HCT116 (cell line): ENCODE data around the gene TIPRL. TPM values are rescaled to one million over a fixed set of nuclear protein-coding genes. Genes with fewer than 3 reads are reported as not detected.
A peak's percentile ranks its signal among the peaks of the same experiment; 100 is the strongest.

Source experiments
- ATAC-seq: fragments of 200-7000 bp; cut with Tn5 transposase; 2 replicates; pipeline ENCODE4 v1.9.1; 2020; ENCODE audit warnings: mild to moderate bottlenecking, moderate library complexity
- BruUV-seq: library from RNA; stranded (reverse); fragments of 400-500 nt; replicated peaks from 2 replicates; lab custom pipeline; 2021; lab: Mats Ljungman, UMichigan
- CTCF ChIA-PET: fragments of 300-600 bp; sonication (Branson Sonifier 250); formaldehyde crosslinking; loops from one replicate; lab custom pipeline; 2021; ENCODE audit warnings: antibody characterized with exemption; lab: Charles Lee
- POLR2A ChIA-PET: fragments of 300-600, 350-600 bp; sonication (Branson Sonifier 250); formaldehyde crosslinking; loops from one replicate; lab custom pipeline; 2021; ENCODE audit warnings: antibody characterized with exemption; lab: Charles Lee
- RAD21 ChIA-PET, 2 experiments: fragments of 300-600 bp; sonication (Branson Sonifier 250); formaldehyde crosslinking; loops; one replicate each; lab custom pipeline; 2023; ENCODE audit warnings: low total read pairs in 2 of 2; ENCODE audit not compliant: uncharacterized antibody in 2 of 2, unreplicated experiment in 2 of 2, low non-redundant PET in 1 of 2; lab: Charles Lee
- DNase-seq: peaks from one replicate; pipeline ENCODE4 v3.0.0-alpha.2; 2010; ENCODE audit warnings: low read depth, low spot score
- H2AFZ ChIP-seq: fragments of 200-600 bp; shearing (Covaris generic), sonication (generic); 2 replicates; pipeline ENCODE4 v1.6.1; 2017; ENCODE audit warnings: low read depth, mixed run types, mixed read lengths, antibody characterized with exemption, low read length; ENCODE audit not compliant: poor library complexity, severe bottlenecking
- H3K27ac ChIP-seq: 2 replicates; pipeline ENCODE4 v1.5.1; 2012; ENCODE audit warnings: low read depth, low read length
- H3K27me3 ChIP-seq: fragments of 200-600 bp; sonication (generic); 2 replicates; pipeline ENCODE4 v1.6.1; 2016; ENCODE audit warnings: mixed run types, low read length, mixed read lengths; ENCODE audit not compliant: insufficient read depth
- H3K36me3 ChIP-seq, 2 experiments: fragments of 200-500 bp in 1 of 2; fragments of 200-600 bp in 1 of 2; sonication (Bioruptor generic) in 1 of 2; sonication (generic) in 1 of 2; 2 replicates each; pipeline versions ENCODE4 v1.5.1 to v1.6.1; 2014 to 2016; ENCODE audit warnings: low read length in 2 of 2, inconsistent platforms in 1 of 2, mixed read lengths in 1 of 2, mixed run types in 1 of 2; ENCODE audit not compliant: insufficient read depth in 2 of 2, control insufficient read depth in 1 of 2
- H3K4me1 ChIP-seq, 2 experiments: fragments of 200-600 bp in 1 of 2; sonication (generic) in 1 of 2; 2 replicates each; pipeline versions ENCODE4 v1.5.1 to v1.6.1; 2012 to 2017; ENCODE audit warnings: low read length in 2 of 2, inconsistent platforms in 1 of 2, mild to moderate bottlenecking in 1 of 2, mixed read lengths in 1 of 2, mixed run types in 1 of 2, moderate library complexity in 1 of 2; ENCODE audit not compliant: insufficient read depth in 2 of 2, control insufficient read depth in 1 of 2
- H3K4me2 ChIP-seq: fragments of 200-600 bp; sonication (generic); 2 replicates; pipeline ENCODE4 v1.6.1; 2017; ENCODE audit warnings: mixed run types, low read length, mixed read lengths
- H3K4me3 ChIP-seq, 2 experiments: fragments of 200-600 bp in 1 of 2; sonication (generic) in 1 of 2; replicated peaks in 1 of 2; 2 replicates each; pipeline ENCODE4 v1.5.1; 2011 to 2016; ENCODE audit warnings: low read length in 2 of 2, control low read depth in 1 of 2, low read depth in 1 of 2, mild to moderate bottlenecking in 1 of 2, mixed read lengths in 1 of 2, mixed run types in 1 of 2
- H3K79me2 ChIP-seq: fragments of 200-600 bp; sonication (generic); 2 replicates; pipeline ENCODE4 v1.6.1; 2017; ENCODE audit warnings: mild to moderate bottlenecking, mixed run types, low read length, moderate library complexity, mixed read lengths; ENCODE audit not compliant: insufficient read depth
- H3K9ac ChIP-seq: fragments of 200-600 bp; sonication (generic); 2 replicates; pipeline ENCODE4 v1.6.1; 2016; ENCODE audit warnings: low read length, mixed read lengths
- H3K9me2 ChIP-seq: fragments of 200-600 bp; sonication (generic), shearing (Covaris generic); 2 replicates; pipeline ENCODE4 v1.6.1; 2017; ENCODE audit warnings: mixed run types, mild to moderate bottlenecking, moderate library complexity; ENCODE audit not compliant: insufficient read depth
- H3K9me3 ChIP-seq, 2 experiments: fragments of 200-500 bp in 1 of 2; fragments of 200-600 bp in 1 of 2; sonication (Bioruptor generic) in 1 of 2; sonication (generic) in 1 of 2; 2 replicates each; pipeline ENCODE4 v1.6.1; 2014 to 2017; ENCODE audit warnings: low read length in 2 of 2, mixed read lengths in 2 of 2, inconsistent platforms in 1 of 2, low read depth in 1 of 2, mild to moderate bottlenecking in 1 of 2, mixed run types in 1 of 2, moderate library complexity in 1 of 2; ENCODE audit not compliant: control insufficient read depth in 1 of 2, insufficient read depth in 1 of 2
- H4K20me1 ChIP-seq: fragments of 200-600 bp; sonication (generic), shearing (Covaris generic); 2 replicates; pipeline ENCODE4 v1.6.1; 2017; ENCODE audit warnings: mixed run types, mild to moderate bottlenecking, moderate library complexity; ENCODE audit not compliant: insufficient read depth
- CBX3 ChIP-seq: IDR thresholded peaks from 2 replicates; pipeline ENCODE4 v1.6.1; 2012; ENCODE audit warnings: low read depth
- CEBPB ChIP-seq: IDR thresholded peaks from 2 replicates; pipeline ENCODE4 v1.6.1; 2012; ENCODE audit warnings: low read depth
- EGR1 ChIP-seq: IDR thresholded peaks from 2 replicates; pipeline ENCODE4 v1.6.1; 2012; ENCODE audit warnings: low read depth
- EZH2 ChIP-seq: fragments of 200-600 bp; sonication (generic); IDR thresholded peaks from 2 replicates; pipeline ENCODE4 v1.6.1; 2017; ENCODE audit warnings: antibody characterized with exemption, mixed run types
- EZH2phosphoT487 ChIP-seq: fragments of 200-600 bp; IDR thresholded peaks from 2 replicates; pipeline ENCODE4 v1.6.1; 2018; ENCODE audit warnings: antibody characterized with exemption, borderline replicate concordance
- FOSL1 ChIP-seq: IDR thresholded peaks from 2 replicates; pipeline ENCODE4 v1.6.1; 2012; ENCODE audit warnings: low read depth
- JUND ChIP-seq: IDR thresholded peaks from 2 replicates; pipeline ENCODE4 v1.6.1; 2012
- POLR2A ChIP-seq: IDR thresholded peaks from 2 replicates; pipeline ENCODE4 v1.7.0; 2011; ENCODE audit warnings: borderline replicate concordance; ENCODE audit not compliant: insufficient read depth, insufficient read length; ENCODE audit errors: extremely low read depth
- SIN3A ChIP-seq: IDR thresholded peaks from 2 replicates; pipeline ENCODE4 v1.6.1; 2012; ENCODE audit warnings: low read depth
- SP1 ChIP-seq: IDR thresholded peaks from 2 replicates; pipeline ENCODE4 v1.6.1; 2012; ENCODE audit warnings: low read depth
- intact Hi-C: fragments of 100-400 bp; cut with micrococcal nuclease; formaldehyde crosslinking; loops from 2 replicates; pipeline ENCODE4 v1.10.0; 2022
- total RNA-seq: library from RNA; stranded (reverse); gene quantifications from one replicate; pipeline ENCODE4 v1.2.1, GENCODE V29; 2021; ENCODE audit not compliant: unreplicated experiment
- TF ChIP-seq, protein P1 (sequence below): IDR thresholded peaks from 2 replicates; pipeline ENCODE4 v1.6.1; 2012
- TF ChIP-seq, protein P2 (sequence below): IDR thresholded peaks from 2 replicates; pipeline ENCODE4 v1.6.1; 2012
- TF ChIP-seq, protein P3 (sequence below): IDR thresholded peaks from 2 replicates; pipeline ENCODE4 v1.6.1; 2011; ENCODE audit warnings: mild to moderate bottlenecking, low read length, moderate library complexity; ENCODE audit not compliant: insufficient replicate concordance; ENCODE audit errors: extremely low read depth

TIPRL gene
- total RNA-seq, 1 experiment from 2014 or later, result 36.4 TPM

DNA sequence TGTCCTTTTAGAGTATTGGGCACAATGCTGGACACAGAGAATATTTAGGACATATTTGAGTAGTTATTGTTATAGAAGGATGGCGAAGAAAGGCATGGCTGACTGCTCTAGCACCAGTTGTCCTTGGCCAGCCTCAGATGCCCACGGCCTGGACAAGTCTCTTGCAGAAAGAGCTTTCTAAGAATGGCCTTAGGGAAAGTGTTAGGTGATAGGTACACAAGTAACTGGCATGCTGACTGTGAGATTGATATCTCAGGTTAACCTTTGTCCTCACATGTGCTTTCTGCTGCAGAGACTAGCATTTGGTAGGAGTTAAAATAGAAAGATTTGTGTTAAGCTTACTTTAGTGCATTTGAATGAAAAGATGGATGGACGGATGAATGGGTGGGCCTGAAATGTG is 57.2 kb downstream of the TIPRL start (continued):
- TF ChIP-seq EZH2phosphoT487 (no peak), SP1 (no peak)

DNA sequence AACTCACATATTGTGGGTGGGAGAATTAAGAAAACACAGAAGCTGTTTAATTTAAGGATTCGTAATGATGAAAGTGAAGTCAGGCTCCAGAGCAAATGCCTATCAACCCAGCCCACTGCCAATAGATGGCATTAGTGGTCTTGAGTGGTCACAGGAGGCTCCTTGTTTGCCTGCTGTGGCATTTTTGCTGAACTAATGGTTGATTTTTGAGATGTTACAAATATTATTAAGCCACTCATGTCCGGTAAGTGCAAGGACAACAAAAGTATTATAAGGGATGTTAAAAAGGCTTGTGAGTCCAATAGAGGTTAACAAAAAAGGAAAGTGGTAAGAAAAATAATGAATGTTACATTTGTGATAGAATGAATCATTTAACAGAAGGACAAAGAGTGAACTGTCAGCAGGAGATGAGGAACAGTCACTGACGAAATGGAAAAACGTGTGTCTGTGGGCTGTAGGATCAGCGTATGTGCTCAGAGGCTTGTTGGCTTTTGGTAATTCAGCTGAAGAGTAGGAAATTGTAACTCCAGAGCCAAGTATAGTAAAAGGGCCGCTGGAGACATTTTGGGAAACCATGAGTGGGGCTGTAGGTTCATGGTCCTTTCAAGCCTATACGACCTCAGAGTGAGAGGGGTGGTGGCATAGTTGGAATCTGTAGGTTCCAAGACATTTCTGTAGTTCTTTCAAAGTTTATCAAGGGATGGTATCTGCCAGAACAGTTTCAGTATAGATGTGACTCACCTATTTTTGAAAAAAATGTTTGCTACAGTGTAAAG is 58.3 kb downstream of the TIPRL start:
- no peak overlapping the region for H3K9ac ChIP-seq
- no peaks in the 10 kb centered on the region for H3K9me3 ChIP-seq
- peaks cover 24% of the 10 kb centered on the region for H3K79me2 ChIP-seq
- ATAC-seq (no peak), DNase-seq (no peak)
- H3K4me1 ChIP-seq, result 0 out of 4 replicates have a peak, but pooled peaks cover 0 to 4% of the 10 kb centered on the region in 2 experiments
- no peak overlapping the region for H3K4me2 ChIP-seq
- TSS peak; percentile 3 for BruUV-seq
- no peak overlapping the region for H2AFZ ChIP-seq
- ChIA-PET POLR2A (no interaction called here), RAD21 (no interaction called here), CTCF (no interaction called here)
- peaks cover 20 to 44% of the 10 kb centered on the region in 2 experiments for H3K36me3 ChIP-seq
- no peaks in the 10 kb centered on the region for H3K9me2 ChIP-seq
- H4K20me1 ChIP-seq, result no peaks in the 10 kb centered on the region
- H3K27me3 ChIP-seq, result no peaks in the 10 kb centered on the region
- TF ChIP-seq, protein P1, sequence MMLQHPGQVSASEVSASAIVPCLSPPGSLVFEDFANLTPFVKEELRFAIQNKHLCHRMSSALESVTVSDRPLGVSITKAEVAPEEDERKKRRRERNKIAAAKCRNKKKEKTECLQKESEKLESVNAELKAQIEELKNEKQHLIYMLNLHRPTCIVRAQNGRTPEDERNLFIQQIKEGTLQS, result no peak
- TF ChIP-seq SP1 (no peak), SIN3A (no peak), POLR2A (no peak), CEBPB (no peak), FOSL1 (no peak), CBX3 (no peak), JUND (no peak), EZH2 (no peak), EGR1 (no peak)
- TF ChIP-seq, protein P2, sequence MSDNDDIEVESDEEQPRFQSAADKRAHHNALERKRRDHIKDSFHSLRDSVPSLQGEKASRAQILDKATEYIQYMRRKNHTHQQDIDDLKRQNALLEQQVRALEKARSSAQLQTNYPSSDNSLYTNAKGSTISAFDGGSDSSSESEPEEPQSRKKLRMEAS, result no peak
- TF ChIP-seq, protein P3, sequence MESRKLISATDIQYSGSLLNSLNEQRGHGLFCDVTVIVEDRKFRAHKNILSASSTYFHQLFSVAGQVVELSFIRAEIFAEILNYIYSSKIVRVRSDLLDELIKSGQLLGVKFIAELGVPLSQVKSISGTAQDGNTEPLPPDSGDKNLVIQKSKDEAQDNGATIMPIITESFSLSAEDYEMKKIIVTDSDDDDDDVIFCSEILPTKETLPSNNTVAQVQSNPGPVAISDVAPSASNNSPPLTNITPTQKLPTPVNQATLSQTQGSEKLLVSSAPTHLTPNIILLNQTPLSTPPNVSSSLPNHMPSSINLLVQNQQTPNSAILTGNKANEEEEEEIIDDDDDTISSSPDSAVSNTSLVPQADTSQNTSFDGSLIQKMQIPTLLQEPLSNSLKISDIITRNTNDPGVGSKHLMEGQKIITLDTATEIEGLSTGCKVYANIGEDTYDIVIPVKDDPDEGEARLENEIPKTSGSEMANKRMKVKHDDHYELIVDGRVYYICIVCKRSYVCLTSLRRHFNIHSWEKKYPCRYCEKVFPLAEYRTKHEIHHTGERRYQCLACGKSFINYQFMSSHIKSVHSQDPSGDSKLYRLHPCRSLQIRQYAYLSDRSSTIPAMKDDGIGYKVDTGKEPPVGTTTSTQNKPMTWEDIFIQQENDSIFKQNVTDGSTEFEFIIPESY, result no peak
- H3K27ac ChIP-seq, result no peak overlapping the region
- intact Hi-C loops, result no loop called here
- no peak overlapping the region for H3K4me3 ChIP-seq
